Activated naive CD4-positive, alpha-beta T cell treated with anti-CD3 and anti-CD28 coated beads for 36 hours (primary cell): ENCODE measurements around the gene PCARE. TPM values are rescaled to one million over a fixed set of nuclear protein-coding genes. Genes with fewer than 3 reads are reported as not detected.
"Not testable (repeated sequence)": the region's sequence is repeated elsewhere in the genome, so short reads cannot be mapped to it uniquely, and the experiment has no call there.

Experiments
- CTCF ChIA-PET: fragments of 350-600 bp; sonication (Branson Sonifier 250); formaldehyde crosslinking; loops from one replicate; lab custom pipeline; 2021; ENCODE audit warnings: antibody characterized with exemption; lab: Charles Lee
- DNase-seq: peaks from one replicate; pipeline ENCODE4 v3.0.0-alpha.2; 2020
- H3K27ac Mint-ChIP-seq: one replicate; pipeline ENCODE4 v1.8.0; 2021; ENCODE audit warnings: mild to moderate bottlenecking, mixed read lengths
- H3K27me3 Mint-ChIP-seq: one replicate; pipeline ENCODE4 v1.8.0; 2021; ENCODE audit warnings: low read depth, mixed read lengths
- H3K36me3 Mint-ChIP-seq: one replicate; pipeline ENCODE4 v1.8.0; 2021; ENCODE audit warnings: low read depth, mixed read lengths
- H3K4me1 Mint-ChIP-seq: one replicate; pipeline ENCODE4 v1.8.0; 2021; ENCODE audit warnings: low read depth, mixed read lengths
- H3K4me3 Mint-ChIP-seq: one replicate; pipeline ENCODE4 v1.8.0; 2021; ENCODE audit warnings: mild to moderate bottlenecking, moderate library complexity, mixed read lengths
- H3K9me3 Mint-ChIP-seq: one replicate; pipeline ENCODE4 v1.8.0; 2021; ENCODE audit warnings: mixed read lengths
- intact Hi-C: fragments of 100-400 bp; cut with micrococcal nuclease; formaldehyde crosslinking; loops from one replicate; pipeline ENCODE4 v1.15.1; 2023
- total RNA-seq, 2 experiments: library from RNA; stranded (reverse); gene quantifications; one replicate each; pipeline ENCODE4 v1.2.3, GENCODE V29; 2021

The PCARE gene
- total RNA-seq, 2 experiments from 2014 or later: not detected

GRCh38 chr2:29112379-29112778, 38.1 kb upstream of the PCARE start:
- peaks cover 26% of the 10 kb centered on the region for H3K4me1 Mint-ChIP-seq
- H3K27ac Mint-ChIP-seq: no peak overlapping the region
- H3K9me3 Mint-ChIP-seq: no peaks in the 10 kb centered on the region
- intact Hi-C loops: loop anchor here (10.0 kb wide), 3 partner anchors 488 to 1122 kb away; partner anchors contain the start of genes FOSL2 and LBH
- H3K36me3 Mint-ChIP-seq: peaks cover 6% of the 10 kb centered on the region
- CTCF ChIA-PET: no interaction called here
- DNase-seq: no peak
- peaks cover 3% of the 10 kb centered on the region for H3K27me3 Mint-ChIP-seq
- no peak overlapping the region for H3K4me3 Mint-ChIP-seq

DNA sequence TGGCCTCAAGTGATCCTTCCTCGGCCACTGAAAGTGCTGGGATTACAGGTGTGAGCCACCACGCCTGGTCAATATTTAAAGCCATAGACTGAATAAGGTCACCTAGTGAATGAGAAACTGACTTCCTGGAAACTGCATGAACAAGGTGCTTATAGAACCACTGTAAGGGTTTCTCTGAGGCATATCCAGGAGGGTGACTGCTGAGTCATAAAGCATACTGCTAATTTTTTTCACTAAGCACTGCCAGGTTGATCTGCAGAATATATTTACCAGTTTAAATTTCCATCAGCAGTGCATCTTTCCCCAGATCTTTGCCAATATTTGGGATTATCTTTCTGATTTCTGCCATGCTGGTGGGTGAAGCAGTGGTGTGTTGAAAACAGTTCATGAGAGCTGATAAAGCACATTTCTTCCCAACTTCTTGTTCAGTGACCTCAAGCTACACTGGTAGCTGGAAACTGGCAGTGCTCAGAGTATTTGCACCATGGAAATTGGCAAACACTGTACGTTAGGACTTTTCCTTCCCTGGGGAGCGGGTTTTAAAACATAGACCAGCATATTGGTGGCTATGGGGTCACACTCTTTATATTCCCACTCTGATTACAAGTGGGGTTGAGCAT, 36.7 kb upstream of the PCARE start:
- H3K27me3 Mint-ChIP-seq: peaks cover 3% of the 10 kb centered on the region
- H3K4me1 Mint-ChIP-seq: peaks cover 15% of the 10 kb centered on the region
- H3K36me3 Mint-ChIP-seq: peaks cover 4% of the 10 kb centered on the region
- H3K4me3 Mint-ChIP-seq: no peak overlapping the region
- intact Hi-C loops: loop anchor here (10.0 kb wide), 3 partner anchors 486 to 1124 kb away; partner anchors contain the start of genes FOSL2 and LBH
- no peak for DNase-seq
- CTCF ChIA-PET: no interaction called here
- no peak overlapping the region for H3K27ac Mint-ChIP-seq
- no peaks in the 10 kb centered on the region for H3K9me3 Mint-ChIP-seq

- CTCF ChIA-PET: no interaction called here
- H3K27ac Mint-ChIP-seq: no peak overlapping the region
- intact Hi-C loops: no loop called here
These were observed 34.9 kb upstream of the PCARE start for GRCh38 chr2:29109246-29109645.

GRCh38 chr2:29108225-29108624, 33.9 kb upstream of the PCARE start:
- no peaks in the 10 kb centered on the region for H3K9me3 Mint-ChIP-seq
- H3K4me3 Mint-ChIP-seq: no peak overlapping the region
- intact Hi-C loops: no loop called here
- peaks cover 9% of the 10 kb centered on the region for H3K4me1 Mint-ChIP-seq
- no peaks in the 10 kb centered on the region for H3K27me3 Mint-ChIP-seq
- DNase-seq: no peak
- CTCF ChIA-PET: no interaction called here
- H3K27ac Mint-ChIP-seq: no peak overlapping the region
- no peaks in the 10 kb centered on the region for H3K36me3 Mint-ChIP-seq

More at GRCh38 chr2:29109246-29109645, 34.9 kb upstream of the PCARE start:
- Mint-ChIP-seq H3K4me3 (no peak overlapping the region), H3K27me3 (no peaks in the 10 kb centered on the region), H3K4me1 (peaks cover 9% of the 10 kb centered on the region), H3K9me3 (no peaks in the 10 kb centered on the region), H3K36me3 (no peaks in the 10 kb centered on the region)
- no peak for DNase-seq

GRCh38 chr2:29107547-29107946, 33.2 kb upstream of the PCARE start:
- CTCF ChIA-PET, H3K27ac Mint-ChIP-seq, DNase-seq, H3K27me3 Mint-ChIP-seq, H3K9me3 Mint-ChIP-seq, H3K4me3 Mint-ChIP-seq, H3K36me3 Mint-ChIP-seq, H3K4me1 Mint-ChIP-seq: not testable (repeated sequence)
- intact Hi-C loops: loop anchor here (2.0 kb wide), 1 partner anchor 89 kb away; no protein-coding TSS in a partner anchor

DNA sequence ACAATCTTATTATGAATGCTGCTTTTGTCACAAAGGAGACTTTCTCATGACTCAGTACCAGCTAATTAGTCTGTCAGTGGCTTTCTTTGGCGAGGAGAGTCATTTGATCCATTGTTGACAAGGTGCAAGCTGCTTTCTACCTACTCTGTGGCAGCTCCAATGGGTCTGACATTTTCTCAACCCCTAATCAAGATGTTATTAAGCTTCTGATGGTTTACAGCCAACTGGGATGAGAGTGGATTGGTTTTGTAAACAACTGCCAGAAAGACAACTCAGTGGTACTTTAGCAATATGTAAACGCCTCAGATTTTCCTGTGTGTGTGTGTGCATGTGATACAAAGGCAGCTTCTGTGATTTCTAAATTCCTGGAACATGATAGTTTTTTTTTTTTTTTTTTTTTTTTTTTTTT, 32.7 kb upstream of the PCARE start:
- Mint-ChIP-seq H3K4me1 (peaks cover 10% of the 10 kb centered on the region), H3K27ac (no peak overlapping the region), H3K27me3 (no peaks in the 10 kb centered on the region), H3K36me3 (no peaks in the 10 kb centered on the region), H3K9me3 (no peaks in the 10 kb centered on the region), H3K4me3 (no peak overlapping the region)
- intact Hi-C loops: loop anchor here (2.0 kb wide), 1 partner anchor 90 kb away; no protein-coding TSS in a partner anchor
- CTCF ChIA-PET: interaction anchor here (1.6 kb wide), 1 partner anchor 95 kb away, joined by 4 read pairs; no protein-coding TSS in a partner anchor
- DNase-seq: no peak

DNA sequence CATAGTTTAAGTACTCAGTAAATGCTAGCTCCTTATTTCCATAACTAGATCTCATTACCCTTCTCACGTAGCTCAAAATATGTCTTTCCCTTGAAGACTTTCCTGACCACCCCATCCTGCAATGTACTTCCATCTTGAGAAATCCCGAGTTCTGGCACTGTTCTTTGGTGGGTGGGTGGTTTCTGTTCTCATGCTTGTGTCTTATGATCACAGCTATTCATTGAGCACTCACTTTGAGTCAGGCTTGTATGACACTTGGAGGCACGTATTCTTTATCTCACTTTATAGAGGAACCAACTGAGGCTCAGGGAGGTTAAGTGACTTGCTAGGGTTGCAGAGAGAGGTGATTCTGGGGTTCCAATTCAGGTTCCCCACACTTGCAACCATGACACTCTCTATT, 31.9 kb upstream of the PCARE start:
- Mint-ChIP-seq H3K9me3 (no peaks in the 10 kb centered on the region), H3K27ac (no peak overlapping the region), H3K27me3 (no peaks in the 10 kb centered on the region), H3K4me3 (no peak overlapping the region), H3K4me1 (peaks cover 10% of the 10 kb centered on the region), H3K36me3 (no peaks in the 10 kb centered on the region)
- intact Hi-C loops: loop anchor here (2.0 kb wide), 1 partner anchor 91 kb away; no protein-coding TSS in a partner anchor
- CTCF ChIA-PET: interaction anchor here (1.6 kb wide), 1 partner anchor 94 kb away, joined by 4 read pairs; no protein-coding TSS in a partner anchor
- DNase-seq: no peak

DNA sequence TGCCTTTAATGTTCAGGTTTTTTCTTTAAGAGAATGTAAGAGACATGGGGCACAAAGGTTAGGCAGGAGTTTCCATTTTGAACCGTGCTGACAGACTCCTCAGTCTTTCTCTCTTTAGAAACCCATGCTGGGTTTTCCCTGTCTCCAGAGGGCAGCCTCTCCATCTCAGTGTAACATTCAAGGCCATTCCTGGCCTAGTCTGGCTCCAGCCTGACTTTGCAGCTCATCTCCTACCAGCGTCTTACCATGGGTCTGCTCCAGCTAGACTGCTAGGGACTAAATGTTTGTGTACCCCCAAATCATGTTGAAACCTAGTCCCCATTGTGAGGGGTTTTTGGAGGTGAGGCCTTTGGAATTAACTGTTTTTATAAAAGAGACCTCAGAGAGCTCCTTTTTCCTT, 31.1 kb upstream of the PCARE start:
- H3K4me3 Mint-ChIP-seq: no peak overlapping the region
- intact Hi-C loops: no loop called here
- CTCF ChIA-PET: no interaction called here

DNA sequence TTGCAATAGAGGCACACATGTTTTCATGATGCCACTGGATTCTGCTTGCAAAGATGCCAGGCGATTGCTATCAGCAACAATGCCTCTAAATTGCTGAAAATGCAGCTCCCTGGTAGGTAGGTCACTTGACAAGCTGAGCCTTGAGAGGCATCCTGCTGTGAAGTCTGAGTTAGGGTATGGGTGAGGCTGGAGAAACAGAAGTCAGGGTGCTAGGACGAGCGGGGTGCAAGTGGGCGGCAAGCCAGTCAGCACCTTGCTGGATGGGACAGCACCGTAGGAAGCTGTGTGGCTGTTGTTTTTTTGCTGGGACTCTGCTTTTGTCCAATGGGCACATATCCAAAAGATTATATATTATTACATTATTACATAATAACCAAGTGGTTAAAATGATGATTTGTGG, 30.4 kb upstream of the PCARE start:
- H3K4me1 Mint-ChIP-seq: peaks cover 2% of the 10 kb centered on the region
- no peaks in the 10 kb centered on the region for H3K27me3 Mint-ChIP-seq
- CTCF ChIA-PET: interaction anchor here (0.6 kb wide), 1 partner anchor 18 kb away, joined by 5 read pairs; no protein-coding TSS in a partner anchor

More for the DNA sequence above, 31.1 kb upstream of the PCARE start:
- H3K27me3 Mint-ChIP-seq: no peaks in the 10 kb centered on the region
- H3K27ac Mint-ChIP-seq: no peak overlapping the region
- no peak for DNase-seq
- peaks cover 4% of the 10 kb centered on the region for H3K4me1 Mint-ChIP-seq
- no peaks in the 10 kb centered on the region for H3K36me3 Mint-ChIP-seq
- H3K9me3 Mint-ChIP-seq: no peaks in the 10 kb centered on the region

DNA sequence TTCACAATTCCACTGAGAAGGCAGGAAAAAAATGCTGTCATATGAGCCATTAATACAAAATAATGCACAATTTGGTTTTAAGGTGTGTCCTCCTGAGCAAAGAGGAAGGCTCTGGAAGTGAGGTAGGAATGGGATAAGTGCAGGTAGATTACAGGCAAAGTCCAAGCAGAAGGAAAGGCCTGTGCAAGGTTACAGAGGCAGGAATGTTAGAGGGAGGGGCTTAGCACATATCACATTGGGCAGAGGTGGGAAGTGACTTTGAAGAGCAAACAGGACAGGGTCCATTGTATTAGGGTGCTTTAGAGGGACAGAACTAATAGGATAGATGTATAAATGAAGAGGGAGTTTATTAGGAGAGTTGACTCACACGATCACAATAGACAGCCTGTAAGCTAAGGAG, 26.2 kb upstream of the PCARE start:
- no peaks in the 10 kb centered on the region for H3K9me3 Mint-ChIP-seq
- peaks cover 2% of the 10 kb centered on the region for H3K4me1 Mint-ChIP-seq
- H3K27me3 Mint-ChIP-seq: no peaks in the 10 kb centered on the region
- H3K36me3 Mint-ChIP-seq: no peaks in the 10 kb centered on the region
- DNase-seq: no peak
- no peak overlapping the region for H3K27ac Mint-ChIP-seq
- intact Hi-C loops: no loop called here
- CTCF ChIA-PET: no interaction called here
- no peak overlapping the region for H3K4me3 Mint-ChIP-seq

More for the DNA sequence above, 30.4 kb upstream of the PCARE start:
- H3K27ac Mint-ChIP-seq: no peak overlapping the region
- no peaks in the 10 kb centered on the region for H3K9me3 Mint-ChIP-seq
- H3K4me3 Mint-ChIP-seq: no peak overlapping the region
- intact Hi-C loops: no loop called here
- no peaks in the 10 kb centered on the region for H3K36me3 Mint-ChIP-seq
- DNase-seq: no peak

- Mint-ChIP-seq H3K4me3 (no peak overlapping the region), H3K36me3 (no peaks in the 10 kb centered on the region), H3K27me3 (no peaks in the 10 kb centered on the region), H3K9me3 (no peaks in the 10 kb centered on the region), H3K4me1 (peaks cover 2% of the 10 kb centered on the region), H3K27ac (no peak overlapping the region)
- no peak for DNase-seq
- intact Hi-C loops: no loop called here
- CTCF ChIA-PET: no interaction called here
These were observed 23.2 kb upstream of the PCARE start for GRCh38 chr2:29097569-29097968.

DNA sequence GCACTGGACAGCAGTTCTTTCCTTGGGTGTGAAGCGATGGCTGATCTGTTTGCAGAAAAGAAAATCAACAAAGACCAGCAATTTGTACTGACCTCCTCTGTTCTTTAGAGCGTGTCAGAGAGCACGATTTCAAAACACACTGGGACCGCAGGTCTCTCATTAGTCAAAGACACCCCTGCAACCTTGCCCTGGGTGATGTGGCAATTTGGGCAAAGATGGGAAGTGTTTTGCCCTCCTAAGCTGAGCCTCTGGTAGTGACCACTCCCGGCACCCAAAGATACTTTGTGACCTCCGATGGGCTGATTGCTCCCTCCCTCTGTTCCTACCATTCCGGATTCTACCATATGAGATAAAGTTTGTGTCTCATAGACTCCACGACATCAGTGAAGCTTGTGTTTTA, 22.6 kb upstream of the PCARE start:
- DNase-seq: no peak
- no peaks in the 10 kb centered on the region for H3K36me3 Mint-ChIP-seq
- H3K27me3 Mint-ChIP-seq: no peaks in the 10 kb centered on the region
- H3K4me3 Mint-ChIP-seq: no peak overlapping the region
- no peaks in the 10 kb centered on the region for H3K4me1 Mint-ChIP-seq
- intact Hi-C loops: no loop called here
- no peak overlapping the region for H3K27ac Mint-ChIP-seq
- H3K9me3 Mint-ChIP-seq: no peaks in the 10 kb centered on the region
- CTCF ChIA-PET: interaction anchor here (0.7 kb wide), 1 partner anchor 38 kb away, joined by 3 read pairs; no protein-coding TSS in a partner anchor

GRCh38 chr2:29090311-29090710, 16.0 kb upstream of the PCARE start:
- H3K9me3 Mint-ChIP-seq, H3K27ac Mint-ChIP-seq, CTCF ChIA-PET, H3K4me1 Mint-ChIP-seq, intact Hi-C loops, DNase-seq, H3K4me3 Mint-ChIP-seq, H3K36me3 Mint-ChIP-seq, H3K27me3 Mint-ChIP-seq: not testable (repeated sequence)
